CD4-positive, CD25-positive, alpha-beta regulatory T cell (primary cell): Measurements from ENCODE around the gene SSR1. TPM values are rescaled to one million over a fixed set of nuclear protein-coding genes. Genes with fewer than 3 reads are reported as not detected.
"Not testable (repeated sequence)": the region's sequence is repeated elsewhere in the genome, so short reads cannot be mapped to it uniquely, and the experiment has no call there.

ENCODE experiments used
- ATAC-seq, 2 donors: fragments of 150-1000 bp; cut with Tn5 transposase; one replicate each; pipeline ENCODE4 v1.10.0; 2021; ENCODE audit warnings: low read depth in 2 of 2, moderate number of reproducible peaks in 2 of 2, moderate library complexity in 1 of 2
- DNase-seq, 3 donors: peaks; one replicate each; pipeline versions ENCODE4 v3.0.0 to v3.0.0-alpha.2; 2012 to 2022; ENCODE audit warnings: mixed read lengths in 1 of 3
- H3K27ac ChIP-seq: one replicate; pipeline ENCODE4 v1.7.0; 2013; ENCODE audit warnings: mild to moderate bottlenecking, low read length; ENCODE audit not compliant: insufficient read depth, poor library complexity, severe bottlenecking
- H3K27me3 ChIP-seq: one replicate; pipeline ENCODE4 v1.7.0; 2013; ENCODE audit warnings: low read length; ENCODE audit not compliant: control insufficient read depth, insufficient read depth
- H3K36me3 ChIP-seq: one replicate; pipeline ENCODE4 v1.7.0; 2013; ENCODE audit warnings: mild to moderate bottlenecking, low read length, moderate library complexity; ENCODE audit not compliant: control insufficient read depth, insufficient read depth
- H3K4me1 ChIP-seq: 2 replicates; pipeline ENCODE4 v1.7.0; 2013; ENCODE audit warnings: mild to moderate bottlenecking, low read length; ENCODE audit not compliant: insufficient read depth, control insufficient read depth, poor library complexity, severe bottlenecking
- H3K4me3 ChIP-seq: one replicate; pipeline ENCODE4 v1.7.0; 2013; ENCODE audit warnings: low read depth, mild to moderate bottlenecking, low read length, moderate library complexity
- H3K9me3 ChIP-seq, 2 experiments: 1 replicate in 1 of 2; 2 replicates in 1 of 2; pipeline ENCODE4 v1.7.0; 2013; ENCODE audit warnings: low read length in 2 of 2, mild to moderate bottlenecking in 1 of 2, moderate library complexity in 1 of 2; ENCODE audit not compliant: control insufficient read depth in 2 of 2
- H3K27ac Mint-ChIP-seq, 3 donors: one replicate each; pipeline ENCODE4 v1.8.0; 2020 to 2022; ENCODE audit warnings: mild to moderate bottlenecking in 3 of 3, mixed read lengths in 3 of 3, moderate library complexity in 2 of 3
- H3K27me3 Mint-ChIP-seq: one replicate; pipeline ENCODE4 v1.8.0; 2022; ENCODE audit warnings: mild to moderate bottlenecking, mixed read lengths
- H3K36me3 Mint-ChIP-seq: one replicate; pipeline ENCODE4 v1.8.0; 2020; ENCODE audit warnings: mixed read lengths
- H3K4me1 Mint-ChIP-seq, 4 donors: one replicate each; pipeline ENCODE4 v1.8.0; 2020 to 2022; ENCODE audit warnings: mixed read lengths in 4 of 4, mild to moderate bottlenecking in 1 of 4
- H3K4me3 Mint-ChIP-seq, 4 donors: one replicate each; pipeline ENCODE4 v1.8.0; 2020 to 2022; ENCODE audit warnings: mild to moderate bottlenecking in 4 of 4, mixed read lengths in 4 of 4, moderate library complexity in 3 of 4
- H3K9me3 Mint-ChIP-seq, 7 donors: one replicate each; pipeline ENCODE4 v1.8.0; 2020 to 2022; ENCODE audit warnings: mixed read lengths in 7 of 7, mild to moderate bottlenecking in 3 of 7, moderate library complexity in 2 of 7
- polyA plus RNA-seq, 4 donors: library from polyadenylated mRNA; unstranded; fragments of 300-500 nt; fragmentation: Illumina TruSeq; gene quantifications; one replicate each; pipeline ENCODE4 v1.2.3, GENCODE V29; 2021
- total RNA-seq: library from RNA; stranded (reverse); gene quantifications from one replicate; pipeline ENCODE4 v1.2.3, GENCODE V29; 2022

SSR1 gene
- total and polyA plus RNA-seq, 5 donors from 2014 or later, result 81.0 to 207 (median 164) TPM

DNA sequence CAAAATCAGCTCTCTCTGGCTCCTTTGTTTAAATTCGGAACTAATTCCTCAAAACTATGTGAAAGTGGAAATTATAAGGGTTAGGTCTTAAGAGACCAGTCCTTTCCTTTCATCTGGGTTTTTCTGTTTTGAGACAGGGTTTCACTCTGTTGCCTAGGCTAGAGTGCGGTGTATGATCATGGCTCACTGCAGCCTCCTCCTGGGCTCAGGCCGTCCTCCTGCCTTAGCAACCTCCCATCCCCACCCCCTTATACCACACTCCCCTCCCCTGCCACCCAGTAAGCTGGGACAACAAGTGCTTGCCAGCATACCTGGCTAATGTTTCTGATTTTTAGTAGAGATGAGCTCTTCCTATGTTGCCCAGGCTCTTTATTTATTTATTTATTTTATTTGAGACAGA lies 12.8 kb upstream of the SSR1 start:
- no peak overlapping the region for H3K4me3 Mint-ChIP-seq
- ATAC-seq (no peak), DNase-seq (no peak)
- H3K4me1 Mint-ChIP-seq, result no peaks in the 10 kb centered on the region
- H3K36me3 ChIP-seq, result no peaks in the 10 kb centered on the region
- H3K27me3 ChIP-seq, result peaks cover 5% of the 10 kb centered on the region
- H3K4me3 ChIP-seq, result no peak overlapping the region
- no peaks in the 10 kb centered on the region for H3K36me3 Mint-ChIP-seq
- H3K27ac Mint-ChIP-seq, result no peak overlapping the region
- H3K4me1 ChIP-seq, result no peaks in the 10 kb centered on the region
- H3K9me3 Mint-ChIP-seq, result peaks cover 0 to 3% (median 0%) of the 10 kb centered on the region in 7 donors
- peaks cover 23% of the 10 kb centered on the region for H3K27me3 Mint-ChIP-seq
- no peaks in the 10 kb centered on the region for H3K9me3 ChIP-seq
- H3K27ac ChIP-seq, result no peak overlapping the region

DNA sequence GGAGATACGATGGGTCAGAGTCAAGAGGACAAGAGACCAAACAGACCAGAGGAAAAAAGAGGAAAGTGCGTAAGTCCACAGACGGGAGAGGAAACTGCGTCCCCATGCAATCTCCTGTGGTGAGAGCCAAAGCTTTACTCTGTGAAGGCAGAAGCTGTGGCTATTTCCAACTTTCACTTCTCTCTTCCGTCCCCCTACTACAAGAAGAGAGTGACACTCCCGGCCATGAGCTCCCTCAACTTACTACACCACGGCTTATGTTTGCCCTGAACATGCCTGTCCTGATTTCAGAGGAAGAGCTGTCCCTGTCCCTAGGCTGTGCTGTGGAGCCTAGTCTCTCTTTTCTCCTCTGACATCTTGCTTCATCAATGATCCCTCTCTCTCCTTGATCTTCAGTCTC lies 11.5 kb upstream of the SSR1 start:
- DNase-seq (no peak), ATAC-seq (peak in 1 of 2 donors; percentile 28)
- Histone ChIP-seq H3K9me3 (no peaks in the 10 kb centered on the region), H3K27ac (no peak overlapping the region), H3K36me3 (no peaks in the 10 kb centered on the region), H3K27me3 (peaks cover 5% of the 10 kb centered on the region), H3K4me1 (no peaks in the 10 kb centered on the region), H3K4me3 (no peak overlapping the region)
- H3K4me1 Mint-ChIP-seq, result peaks cover 0 to 5% (median 0%) of the 10 kb centered on the region in 4 donors
- peaks cover 0 to 3% (median 0%) of the 10 kb centered on the region in 7 donors for H3K9me3 Mint-ChIP-seq
- no peak overlapping the region for H3K27ac Mint-ChIP-seq
- peaks cover 25% of the 10 kb centered on the region for H3K27me3 Mint-ChIP-seq
- H3K4me3 Mint-ChIP-seq, result no peak overlapping the region
- no peaks in the 10 kb centered on the region for H3K36me3 Mint-ChIP-seq

DNA sequence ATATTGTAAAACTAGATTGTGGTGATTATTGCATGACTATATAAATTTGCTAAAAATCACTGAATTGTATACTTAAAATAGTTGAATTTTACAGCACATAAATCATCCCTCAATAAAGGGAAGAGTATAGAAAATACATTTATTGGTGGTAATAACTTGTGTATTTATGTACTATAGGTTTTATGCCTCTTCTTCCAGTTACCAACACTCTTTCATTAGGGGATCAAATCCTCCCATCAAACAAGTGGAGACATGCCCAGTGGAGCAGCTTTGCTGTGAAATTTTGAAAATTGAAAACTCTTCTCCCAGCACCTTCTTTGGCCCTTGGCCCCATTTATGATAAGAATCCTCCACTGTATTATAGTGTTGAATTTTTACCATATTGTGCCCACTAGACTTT lies 10.1 kb upstream of the SSR1 start:
- no peak overlapping the region for H3K27ac ChIP-seq

DNA sequence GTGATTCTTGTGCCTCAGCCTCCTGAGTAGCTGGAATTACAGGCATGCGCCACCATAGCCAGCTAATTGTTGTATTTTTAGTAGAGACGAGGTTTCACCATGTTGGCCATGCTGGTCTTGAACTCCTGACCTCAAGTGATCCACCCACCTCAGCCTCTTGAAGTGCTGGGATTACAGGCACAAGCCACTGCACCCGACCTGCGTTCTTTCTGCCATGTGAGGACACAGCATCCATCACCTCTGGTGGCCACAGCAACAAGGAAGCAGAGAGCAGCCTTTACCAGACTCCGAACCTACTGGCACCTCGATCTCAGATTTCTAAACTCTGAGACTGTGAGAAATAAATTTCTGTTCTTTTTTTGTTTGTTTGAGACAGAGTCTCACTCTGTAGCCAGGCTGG lies 8.9 kb upstream of the SSR1 start:
- H3K27ac Mint-ChIP-seq, H3K36me3 ChIP-seq, ATAC-seq, H3K9me3 ChIP-seq, H3K36me3 Mint-ChIP-seq, H3K4me3 Mint-ChIP-seq, H3K4me1 Mint-ChIP-seq, H3K4me3 ChIP-seq, H3K9me3 Mint-ChIP-seq, H3K27me3 ChIP-seq, H3K27ac ChIP-seq, DNase-seq, H3K4me1 ChIP-seq: not testable (repeated sequence)
- peaks cover 23% of the 10 kb centered on the region for H3K27me3 Mint-ChIP-seq

More for the DNA sequence above, 10.1 kb upstream of the SSR1 start:
- no peaks in the 10 kb centered on the region for H3K4me1 ChIP-seq
- Mint-ChIP-seq H3K27me3 (peaks cover 27% of the 10 kb centered on the region), H3K36me3 (no peaks in the 10 kb centered on the region), H3K4me1 (peaks cover 0 to 5% (median 0%) of the 10 kb centered on the region in 4 donors), H3K9me3 (peaks cover 0 to 3% (median 0%) of the 10 kb centered on the region in 7 donors), H3K27ac (peak overlapping the region in 1 of 3 donors; percentile 35), H3K4me3 (no peak overlapping the region)
- DNase-seq (no peak), ATAC-seq (no peak)
- H3K36me3 ChIP-seq, result no peaks in the 10 kb centered on the region
- no peaks in the 10 kb centered on the region for H3K9me3 ChIP-seq
- H3K27me3 ChIP-seq, result peaks cover 5% of the 10 kb centered on the region
- H3K4me3 ChIP-seq, result no peak overlapping the region

DNA sequence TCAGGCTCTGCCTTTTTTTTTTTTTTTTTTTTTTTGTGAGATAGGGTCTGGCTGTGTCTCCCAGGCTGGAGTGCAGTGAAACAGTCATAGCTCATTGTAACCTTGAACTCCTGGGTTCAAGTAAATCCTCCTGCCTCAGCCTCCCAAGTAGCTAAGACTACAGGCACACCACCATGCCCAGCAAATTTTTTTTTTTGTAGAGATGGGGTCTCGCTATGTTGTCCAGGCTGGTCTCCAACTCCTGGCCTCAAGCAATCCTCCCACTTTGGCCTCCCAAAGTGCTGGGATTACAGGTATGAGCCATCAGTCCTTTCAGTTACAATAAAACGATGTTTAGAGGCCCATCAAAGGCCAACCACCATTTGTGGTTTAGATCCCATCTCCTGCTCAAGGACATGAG lies 6.4 kb upstream of the SSR1 start:
- H3K27ac Mint-ChIP-seq, H3K36me3 ChIP-seq, H3K9me3 ChIP-seq, H3K4me1 ChIP-seq, H3K4me1 Mint-ChIP-seq, H3K27me3 ChIP-seq, H3K9me3 Mint-ChIP-seq, H3K27ac ChIP-seq, H3K4me3 Mint-ChIP-seq, DNase-seq, H3K36me3 Mint-ChIP-seq, ATAC-seq, H3K4me3 ChIP-seq: not testable (repeated sequence)
- H3K27me3 Mint-ChIP-seq, result peaks cover 20% of the 10 kb centered on the region

DNA sequence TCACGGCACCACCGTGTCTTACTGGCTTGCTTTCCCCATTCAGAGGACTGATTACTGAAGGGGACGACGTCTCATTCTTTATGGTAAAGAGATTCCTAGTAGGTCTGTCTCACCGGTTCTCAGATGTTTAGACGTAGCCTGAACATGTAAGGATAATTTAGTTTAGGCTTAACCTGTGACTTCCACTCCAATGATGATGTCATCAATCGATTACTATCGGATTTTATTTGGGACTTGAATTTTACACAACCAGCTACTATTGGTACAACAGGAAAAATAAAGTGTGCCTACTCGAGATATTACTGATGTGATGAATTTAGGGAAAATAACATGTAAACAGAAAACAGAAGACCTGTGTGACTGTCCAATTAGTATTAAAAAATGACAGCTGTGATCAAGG lies 4.5 kb upstream of the SSR1 start:
- H3K9me3 Mint-ChIP-seq, result peaks cover 0 to 1% (median 0%) of the 10 kb centered on the region in 7 donors

DNA sequence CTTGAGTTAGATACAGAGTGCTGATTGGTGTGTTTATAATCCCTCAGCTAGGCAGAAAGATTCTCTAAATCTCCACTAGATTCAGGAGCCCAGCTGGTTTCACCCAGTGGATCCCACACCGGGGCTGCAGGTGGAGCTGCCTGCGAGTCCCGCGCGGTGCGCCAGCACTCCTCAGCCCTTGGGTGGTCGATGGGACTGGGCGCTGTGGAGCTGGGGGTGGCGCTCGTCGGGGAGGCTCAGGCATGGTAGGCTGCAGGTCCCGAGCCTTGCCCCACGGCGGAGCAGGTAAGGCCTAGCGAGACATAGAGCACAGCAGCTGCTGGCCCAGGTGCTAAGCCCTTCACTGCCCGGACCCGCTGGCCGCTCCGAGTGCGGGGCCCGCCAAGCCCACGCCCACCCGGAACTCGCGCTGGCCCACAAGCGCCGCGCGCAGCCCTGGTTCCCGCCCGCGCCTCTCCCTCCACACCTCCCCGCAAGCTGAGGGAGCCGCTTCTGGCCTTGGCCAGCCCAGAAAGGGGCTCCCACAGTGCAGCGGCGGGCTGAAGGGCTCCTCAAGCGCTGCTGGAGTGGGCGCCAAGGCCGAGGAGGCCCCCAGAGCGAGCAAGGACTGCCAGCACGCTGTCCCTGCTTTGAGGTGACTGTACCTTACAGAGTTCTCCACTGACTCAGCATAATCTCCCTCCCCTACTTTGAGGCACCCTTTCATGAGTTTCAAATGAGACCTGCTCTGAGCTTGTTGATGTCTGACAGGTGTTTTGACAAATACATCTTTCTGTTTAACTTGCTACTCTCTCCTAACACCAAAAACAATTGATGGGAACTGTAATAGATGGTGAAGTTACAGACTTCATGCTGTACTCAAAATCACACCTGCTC lies 3.9 kb upstream of the SSR1 start:
- Histone ChIP-seq H3K27me3 (no peaks in the 10 kb centered on the region), H3K4me1 (peaks cover 11% of the 10 kb centered on the region), H3K9me3 (no peaks in the 10 kb centered on the region), H3K36me3 (no peaks in the 10 kb centered on the region), H3K27ac (no peak overlapping the region), H3K4me3 (no peak overlapping the region)
- ATAC-seq (no peak), DNase-seq (no peak)
- no peaks in the 10 kb centered on the region for H3K36me3 Mint-ChIP-seq
- peaks cover 4 to 24% (median 18%) of the 10 kb centered on the region in 4 donors for H3K4me1 Mint-ChIP-seq
- H3K27me3 Mint-ChIP-seq, result peaks cover 11% of the 10 kb centered on the region
- peak overlapping the region in 2 of 4 donors; percentile 27 to 40 for H3K4me3 Mint-ChIP-seq
- no peak overlapping the region for H3K27ac Mint-ChIP-seq
- peaks cover 0 to 1% (median 0%) of the 10 kb centered on the region in 7 donors for H3K9me3 Mint-ChIP-seq

More for the DNA sequence above, 4.5 kb upstream of the SSR1 start:
- ATAC-seq, result no peak
- H3K36me3 ChIP-seq, result no peaks in the 10 kb centered on the region
- Mint-ChIP-seq H3K27ac (no peak overlapping the region), H3K27me3 (peaks cover 11% of the 10 kb centered on the region), H3K4me1 (peaks cover 0 to 18% (median 14%) of the 10 kb centered on the region in 4 donors), H3K4me3 (peak overlapping the region in 2 of 4 donors; percentile 38 to 40), H3K36me3 (no peaks in the 10 kb centered on the region)
- H3K27me3 ChIP-seq, result no peaks in the 10 kb centered on the region
- H3K27ac ChIP-seq, result no peak overlapping the region
- no peak overlapping the region for H3K4me3 ChIP-seq
- H3K9me3 ChIP-seq, result no peaks in the 10 kb centered on the region
- peaks cover 6% of the 10 kb centered on the region for H3K4me1 ChIP-seq
- no peak for DNase-seq

DNA sequence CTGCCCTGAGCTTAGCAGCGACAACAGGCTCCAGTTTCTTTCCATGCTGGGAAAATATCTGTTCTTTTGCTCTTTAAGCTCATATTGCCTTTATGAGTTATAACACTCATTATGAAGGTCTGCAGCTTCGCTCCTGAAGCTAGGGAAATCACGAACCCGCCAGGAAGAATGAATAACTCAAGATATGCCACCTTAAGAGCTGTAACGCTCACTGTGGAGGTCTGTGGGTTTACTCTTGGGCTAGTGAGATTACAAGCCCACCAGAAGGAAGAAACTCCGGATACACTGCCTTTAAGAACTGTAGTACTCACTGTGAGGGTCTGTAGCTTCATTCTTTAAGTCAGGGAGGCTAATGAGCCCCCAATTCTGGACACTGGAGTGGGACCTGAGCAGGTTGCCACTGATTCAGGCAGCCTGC lies 3.0 kb upstream of the SSR1 start:
- peak overlapping the region in 2 of 4 donors; percentile 60 to 86 for H3K4me3 Mint-ChIP-seq
- H3K36me3 ChIP-seq, result no peaks in the 10 kb centered on the region
- peaks cover 10% of the 10 kb centered on the region for H3K27me3 Mint-ChIP-seq
- H3K27me3 ChIP-seq, result no peaks in the 10 kb centered on the region
- no peak overlapping the region for H3K4me3 ChIP-seq
- peaks cover 0 to 1% (median 0%) of the 10 kb centered on the region in 7 donors for H3K9me3 Mint-ChIP-seq
- H3K27ac Mint-ChIP-seq, result no peak overlapping the region
- no peak overlapping the region for H3K27ac ChIP-seq
- no peaks in the 10 kb centered on the region for H3K36me3 Mint-ChIP-seq
- no peak for ATAC-seq
- peaks cover 11 to 33% (median 25%) of the 10 kb centered on the region in 4 donors for H3K4me1 Mint-ChIP-seq
- DNase-seq, result no peak
- no peaks in the 10 kb centered on the region for H3K9me3 ChIP-seq
- H3K4me1 ChIP-seq, result peaks cover 21% of the 10 kb centered on the region
